NCI-H2196 (cell line): ENCODE data around the gene UBR1.
"Not testable (repeated sequence)": the region's sequence is repeated elsewhere in the genome, so short reads cannot be mapped to it uniquely, and the experiment has no call there.

ENCODE experiments used
- DNase-seq: peaks from one replicate; lab custom pipeline; 2025; ENCODE audit not compliant: unreplicated experiment; lab: John Stamatoyannopoulos, UW

The UBR1 gene

DNA sequence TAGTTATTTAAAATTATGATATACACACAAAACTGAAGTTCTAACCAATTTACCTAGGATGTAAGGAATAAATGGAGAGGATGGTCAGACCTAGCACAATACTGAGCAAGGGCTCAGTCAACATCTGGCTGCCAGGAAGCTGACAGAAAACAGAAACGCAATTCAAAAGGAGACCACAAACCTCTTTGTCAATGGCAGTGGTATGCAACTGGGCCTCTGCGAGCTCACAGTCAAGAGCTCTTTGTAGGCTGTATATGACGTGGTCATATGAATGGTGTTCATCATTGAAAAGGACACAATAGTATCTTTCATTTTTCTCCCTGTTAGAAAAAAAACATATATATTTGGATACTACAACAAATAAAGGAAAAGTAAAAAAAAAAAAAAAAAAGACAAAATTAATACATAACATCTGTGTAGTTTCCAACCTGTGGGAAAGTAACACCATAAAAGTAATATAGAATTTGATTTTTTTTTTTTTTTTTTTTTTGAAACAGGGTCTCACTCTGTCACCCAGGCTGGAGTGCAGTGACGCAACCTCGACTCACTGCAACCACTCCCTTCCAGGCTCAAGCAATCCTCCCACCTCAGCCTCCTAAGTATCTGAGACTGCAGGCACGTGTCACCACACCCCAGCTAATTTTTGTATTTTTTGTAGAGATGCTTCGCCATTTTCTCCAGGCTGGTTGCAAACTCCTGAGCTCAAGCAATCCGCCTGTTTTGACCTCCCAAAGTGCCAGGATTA lies 37.9 kb downstream of the UBR1 start:
- DNase-seq: no peak

DNA sequence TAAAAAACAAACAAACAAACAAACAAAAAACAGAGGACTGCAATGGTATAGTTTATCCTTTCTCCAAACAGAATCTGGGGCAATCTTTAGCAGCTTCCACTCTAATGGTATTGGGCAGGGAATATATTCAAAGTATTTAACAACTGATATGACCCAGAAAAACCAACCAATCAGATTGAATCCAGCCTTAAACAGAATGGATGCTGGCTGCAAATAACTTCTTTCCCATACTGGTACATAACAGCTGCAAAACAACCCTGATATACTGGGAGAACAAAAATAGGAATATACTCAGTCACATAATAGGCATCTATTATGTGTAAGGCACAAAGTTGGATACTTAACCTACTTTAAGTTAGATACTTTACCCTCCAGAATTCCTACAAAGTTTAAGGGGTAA lies 49.1 kb downstream of the UBR1 start:
- DNase-seq: no peak

DNA sequence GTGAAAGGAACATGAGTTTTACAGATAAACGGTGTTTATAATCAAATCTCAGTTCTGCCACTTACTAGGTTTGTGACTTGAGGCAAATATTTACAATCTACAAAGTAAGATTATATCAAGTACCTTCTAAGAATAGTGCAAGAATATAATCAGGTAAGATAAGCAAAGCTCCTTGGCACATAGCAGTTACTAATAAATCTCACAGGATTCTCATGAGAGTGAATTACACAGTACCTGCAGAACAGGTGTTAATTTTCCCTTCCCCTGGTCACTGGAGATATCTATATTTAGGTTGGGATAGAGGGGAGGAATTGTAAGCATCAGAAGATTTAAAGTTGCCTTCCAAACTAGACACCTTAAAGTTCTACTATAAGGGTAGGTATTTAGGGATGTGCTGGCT lies 53.0 kb downstream of the UBR1 start:
- DNase-seq: no peak

DNA sequence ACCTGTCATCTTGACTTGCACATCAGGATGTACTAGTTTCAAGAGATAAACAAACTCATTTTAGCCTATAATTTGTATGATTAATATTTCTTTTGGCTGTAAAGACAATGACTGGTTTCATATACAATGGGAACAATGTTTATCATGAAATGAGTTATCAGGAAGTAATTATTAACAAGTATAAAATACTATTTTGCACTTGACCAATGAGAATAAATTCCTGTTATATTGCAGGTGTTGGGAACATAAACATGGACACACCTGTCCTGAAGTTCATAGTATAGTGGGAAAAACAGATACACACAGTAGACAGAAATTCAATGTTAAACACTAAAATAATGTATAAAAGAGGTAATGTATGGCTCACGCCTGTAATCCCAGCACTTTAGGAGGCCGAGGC lies 56.9 kb downstream of the UBR1 start:
- no peak for DNase-seq

DNA sequence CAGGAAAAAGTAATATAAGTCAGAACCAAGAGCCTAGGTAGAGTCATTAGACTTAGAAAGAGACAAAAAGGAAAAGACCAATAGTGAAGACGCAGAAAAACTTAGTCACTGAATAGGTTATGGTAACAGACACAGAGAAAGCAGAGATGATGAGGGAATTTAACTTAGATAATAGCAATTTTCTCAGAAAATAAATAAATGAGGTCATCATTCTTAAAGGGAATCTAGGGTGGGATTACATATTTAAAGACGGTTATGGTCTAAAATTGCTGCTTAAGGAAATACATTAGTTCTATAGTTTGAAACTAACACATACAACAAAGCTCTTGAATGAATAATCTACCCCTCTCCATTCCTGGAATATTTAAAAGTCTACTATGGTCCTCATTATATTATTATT lies 59.4 kb downstream of the UBR1 start:
- DNase-seq: no peak

DNA sequence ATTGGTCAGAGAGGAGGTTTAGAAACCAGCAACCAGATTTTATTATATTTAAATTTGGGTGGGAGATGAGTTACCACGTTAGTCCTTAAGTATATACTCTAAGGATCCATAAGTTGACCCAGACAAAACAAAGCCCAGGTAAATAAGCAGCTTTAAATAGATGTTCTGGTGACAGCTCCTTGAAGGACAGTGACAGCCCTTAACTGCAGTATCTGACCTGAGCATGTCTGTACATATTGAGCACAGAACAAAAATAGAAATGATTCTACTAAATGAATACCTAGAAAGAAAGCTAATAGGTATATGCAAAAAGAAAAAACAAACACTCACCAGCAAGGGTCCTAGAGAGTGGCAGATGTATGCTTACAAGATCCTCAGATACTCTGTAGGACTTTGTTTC lies 63.0 kb downstream of the UBR1 start:
- no peak for DNase-seq

DNA sequence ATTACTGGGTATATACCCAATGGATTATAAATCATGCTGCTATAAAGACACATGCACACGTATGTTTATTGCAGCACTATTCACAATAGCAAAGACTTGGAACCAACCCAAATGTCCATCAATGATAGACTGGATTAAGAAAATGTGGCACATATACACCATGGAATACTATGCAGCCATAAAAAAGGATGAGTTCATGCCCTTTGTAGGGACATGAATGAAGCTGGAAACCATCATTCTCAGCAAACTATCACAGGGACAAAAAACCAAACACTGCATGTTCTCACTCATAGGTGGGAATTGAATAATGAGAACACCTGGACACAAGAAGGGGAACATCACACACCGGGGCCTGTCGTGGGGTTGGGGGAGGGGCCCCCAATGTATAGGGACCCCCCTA lies 64.8 kb downstream of the UBR1 start:
- not testable (repeated sequence) for DNase-seq

DNA sequence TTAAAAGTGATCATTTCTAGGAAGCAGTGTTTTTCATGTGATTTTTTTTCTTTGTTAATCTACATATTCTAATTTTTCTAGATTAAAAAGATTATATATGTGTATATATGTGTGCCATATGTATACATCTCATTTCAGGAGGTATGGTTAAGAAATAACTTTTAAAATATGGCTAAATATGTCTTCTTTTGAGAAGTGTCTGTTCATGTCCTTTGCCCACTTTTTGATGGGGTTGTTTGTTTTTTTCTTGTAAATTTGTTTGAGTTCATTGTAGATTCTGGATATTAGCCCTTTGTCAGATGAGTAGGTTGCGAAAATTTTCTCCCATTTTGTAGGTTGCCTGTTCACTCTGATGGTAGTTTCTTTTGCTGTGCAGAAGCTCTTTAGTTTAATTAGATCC lies 70.6 kb downstream of the UBR1 start:
- DNase-seq: not testable (repeated sequence)

DNA sequence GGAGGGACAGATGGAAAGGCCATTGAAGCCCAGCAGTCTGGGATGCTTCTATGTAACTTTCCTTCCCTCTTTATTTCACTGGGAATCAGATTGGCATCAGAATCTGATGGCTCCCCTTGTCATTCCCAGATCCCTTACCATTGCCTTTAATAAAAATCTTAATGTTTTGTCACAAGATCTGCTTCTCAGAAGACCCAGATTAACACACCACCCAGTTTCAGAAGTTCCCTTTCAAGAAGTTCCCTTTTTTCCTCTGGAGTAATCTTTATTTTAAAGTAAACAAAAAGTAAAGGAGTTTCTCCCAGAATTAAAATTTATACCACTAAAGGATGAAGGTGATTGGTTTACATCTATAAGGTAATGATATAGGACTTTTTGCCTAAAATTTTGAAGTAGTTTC lies 76.4 kb downstream of the UBR1 start:
- DNase-seq: no peak

DNA sequence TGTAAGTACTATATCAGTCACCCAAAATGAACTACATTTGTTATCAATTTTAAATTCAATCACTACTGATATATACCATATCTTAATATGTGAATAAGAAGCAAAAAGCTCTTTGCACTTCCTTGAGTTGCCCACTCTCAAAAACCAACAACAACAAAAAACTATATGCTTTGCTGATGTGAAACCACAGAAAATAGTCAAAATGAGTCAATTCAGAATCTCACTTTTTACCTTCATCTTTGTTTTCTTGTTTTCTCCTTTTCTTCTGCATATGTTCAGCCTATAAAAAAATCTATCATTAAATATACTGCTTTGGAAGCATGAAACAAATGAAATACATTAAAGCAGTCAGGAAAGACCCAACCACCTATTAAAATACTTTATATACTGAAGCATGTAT lies 80.7 kb downstream of the UBR1 start:
- no peak for DNase-seq

DNA sequence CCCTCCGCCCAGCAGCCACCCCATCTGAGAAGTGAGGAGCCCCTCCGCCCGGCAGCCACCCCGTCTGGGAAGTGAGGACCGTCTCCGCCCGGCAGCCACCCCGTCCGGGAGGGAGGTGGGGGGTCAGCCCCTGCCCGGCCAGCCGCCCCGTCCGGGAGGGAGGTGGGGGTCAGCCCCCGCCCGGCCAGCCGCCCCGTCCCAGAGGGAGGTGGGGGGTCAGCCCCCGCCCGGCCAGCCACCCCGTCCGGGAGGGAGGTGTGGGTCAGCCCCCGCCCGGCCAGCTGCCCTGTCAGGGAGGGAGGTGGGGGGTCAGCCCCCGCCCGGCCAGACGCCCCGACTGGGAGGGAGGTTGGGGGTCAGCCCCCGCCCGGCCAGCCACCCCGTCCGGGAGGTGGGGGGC lies 91.2 kb downstream of the UBR1 start:
- DNase-seq: not testable (repeated sequence)

DNA sequence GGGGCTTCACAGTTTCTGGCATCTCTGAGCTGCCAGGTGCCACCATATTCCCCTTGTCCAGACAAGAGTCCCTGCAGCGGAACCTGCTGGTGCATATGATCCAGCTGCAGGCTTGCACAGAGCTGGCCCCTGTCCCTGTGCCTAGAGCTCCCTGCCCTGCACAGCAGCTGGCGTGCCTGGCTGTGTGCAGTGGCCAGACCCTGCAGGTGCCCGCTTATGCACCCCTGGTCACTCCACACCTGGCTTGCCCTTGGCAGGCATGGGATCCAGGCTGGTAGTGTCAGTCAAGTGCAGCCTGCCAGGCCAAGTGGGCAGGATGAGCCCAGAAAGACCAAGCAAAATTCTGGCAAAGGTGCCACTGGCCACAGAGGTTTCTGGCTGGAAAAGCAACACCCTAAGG lies 96.6 kb downstream of the UBR1 start:
- no peak for DNase-seq

DNA sequence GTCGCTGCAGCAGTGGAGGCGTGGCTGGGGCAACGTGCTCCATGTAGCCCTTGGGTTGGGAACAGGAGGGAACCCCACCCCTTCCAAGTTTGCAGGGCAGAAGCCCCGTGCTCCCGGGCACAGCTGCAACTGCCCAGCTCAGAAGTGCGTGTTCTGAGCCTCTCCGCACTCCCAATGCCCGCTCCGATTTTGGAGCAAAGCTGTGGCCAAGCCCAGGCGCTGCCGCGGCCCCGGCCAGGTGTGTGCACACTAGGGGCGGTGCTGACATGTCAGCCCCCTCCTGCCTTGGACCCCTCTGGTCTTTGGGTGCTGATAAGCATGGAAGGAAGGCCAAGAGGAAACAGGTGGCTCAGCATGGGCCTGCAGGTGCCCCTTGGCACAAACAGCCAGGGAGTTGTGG lies 97.7 kb downstream of the UBR1 start:
- DNase-seq: no peak

DNA sequence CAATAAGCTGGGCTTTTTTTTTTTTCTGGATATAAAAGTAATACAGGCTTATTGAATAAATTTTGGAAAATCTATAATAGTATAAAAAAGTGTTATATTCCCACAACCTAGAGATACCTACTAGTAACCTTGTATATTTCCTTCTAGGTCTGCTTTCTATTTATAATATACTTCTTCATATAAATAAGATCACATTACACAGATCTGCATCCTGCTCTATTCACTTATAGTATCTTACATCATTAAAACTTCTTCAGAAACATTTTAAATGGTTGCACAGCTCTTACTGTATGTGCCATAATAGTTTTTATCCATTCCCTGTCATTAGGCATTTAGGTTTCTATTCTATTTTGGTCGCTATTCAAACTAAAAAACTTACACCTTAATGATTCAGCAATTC lies 98.3 kb downstream of the UBR1 start:
- DNase-seq: no peak

DNA sequence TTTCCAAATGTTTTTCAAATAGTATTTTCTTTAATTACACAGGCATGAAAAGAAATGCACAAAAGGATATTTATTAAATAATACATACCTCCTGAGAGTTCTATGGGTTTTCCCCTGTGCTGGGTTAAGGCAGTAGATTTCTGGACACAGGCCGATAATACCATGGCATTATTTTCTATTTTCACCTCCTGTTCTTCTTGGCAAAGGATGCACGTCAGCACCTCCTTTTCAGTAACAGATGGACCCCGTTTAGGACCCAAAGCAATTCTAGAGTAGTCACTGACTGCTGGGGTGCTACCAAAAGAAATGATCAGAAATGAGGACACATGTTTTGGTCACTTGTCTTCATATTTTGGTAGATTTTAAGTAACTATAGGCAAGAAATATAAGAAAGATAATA lies 98.8 kb downstream of the UBR1 start:
- DNase-seq: no peak

DNA sequence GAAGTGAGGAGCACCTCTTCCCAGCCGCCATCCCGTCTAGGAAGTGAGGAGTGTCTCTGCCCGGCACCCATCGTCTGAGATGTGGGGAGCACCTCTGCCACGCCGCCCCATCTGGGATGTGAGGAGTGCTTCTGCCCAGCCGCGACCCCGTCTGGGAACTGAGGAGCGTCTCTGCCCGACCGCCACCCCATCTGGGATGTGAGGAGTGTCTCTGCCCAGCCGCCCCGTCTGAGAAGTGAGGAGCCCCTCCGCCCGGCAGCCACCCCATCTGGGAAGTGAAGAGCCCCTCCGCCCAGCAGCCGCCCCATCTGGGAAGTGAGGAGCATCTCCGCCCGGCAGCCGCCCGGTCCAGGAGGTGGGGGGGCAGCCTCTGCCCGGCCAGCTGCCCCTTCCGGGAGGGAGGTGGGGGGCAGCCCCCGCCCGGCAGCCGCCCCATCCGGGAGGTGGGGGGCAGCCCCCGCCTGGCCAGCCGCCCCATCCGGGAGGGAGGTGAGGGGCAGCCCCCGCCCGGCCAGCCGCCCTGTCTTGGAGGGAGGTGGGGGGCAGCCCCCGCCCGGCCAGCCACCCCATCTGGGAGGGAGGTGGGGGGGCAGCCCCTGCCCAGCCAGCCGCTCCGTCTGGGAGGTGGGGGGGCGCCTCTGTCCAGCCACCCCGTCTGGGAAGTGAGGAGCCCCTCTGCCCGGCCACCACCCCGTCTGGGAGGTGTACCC lies 100.8 kb downstream of the UBR1 start:
- not testable (repeated sequence) for DNase-seq

DNA sequence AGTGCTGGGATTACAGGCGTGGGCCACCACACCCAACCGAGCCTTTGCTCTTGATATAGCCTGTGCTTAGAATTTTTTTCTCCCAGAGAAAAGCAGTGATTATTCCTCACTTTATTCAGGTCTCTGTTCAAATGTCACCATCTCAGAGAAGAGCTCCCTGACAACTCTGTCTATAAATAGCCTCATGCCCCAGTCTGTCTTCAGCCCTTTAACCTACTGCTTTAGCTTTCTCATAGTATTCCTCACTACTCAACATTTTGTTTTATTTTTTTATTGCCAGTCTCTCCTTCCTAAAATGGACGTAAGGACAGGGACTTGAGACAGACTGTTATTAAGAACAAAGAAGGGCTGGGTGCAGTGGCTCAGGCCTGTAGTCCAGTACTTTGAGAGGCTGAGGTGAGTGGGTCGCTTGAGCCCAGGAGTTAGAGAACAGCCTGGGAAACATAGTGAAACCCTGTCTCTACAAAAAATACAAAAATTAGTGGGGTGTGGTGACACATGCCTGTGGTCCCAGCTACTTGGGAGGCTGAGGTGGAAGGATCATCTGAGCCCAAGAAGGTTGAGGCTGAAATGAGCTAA lies 106.5 kb downstream of the UBR1 start:
- DNase-seq: no peak

DNA sequence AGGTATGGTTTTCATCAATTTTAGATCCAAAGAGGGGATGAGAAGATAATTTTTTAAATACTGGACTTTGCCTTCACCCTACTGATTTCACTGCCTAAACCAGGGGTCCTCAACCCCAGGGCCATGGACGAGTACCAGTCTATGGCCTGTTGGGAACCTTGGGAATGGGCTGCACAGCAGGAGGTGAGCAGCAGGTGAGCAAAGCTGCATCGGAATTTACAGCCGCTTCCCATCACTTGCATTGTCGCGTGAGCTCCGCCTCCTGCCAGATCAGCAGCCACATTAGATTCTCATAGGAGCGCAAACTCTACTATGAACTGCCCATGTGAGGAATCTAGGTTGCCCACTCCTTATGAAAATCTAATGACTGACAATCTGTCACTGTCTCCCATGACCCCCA lies 109.0 kb downstream of the UBR1 start:
- no peak for DNase-seq

DNA sequence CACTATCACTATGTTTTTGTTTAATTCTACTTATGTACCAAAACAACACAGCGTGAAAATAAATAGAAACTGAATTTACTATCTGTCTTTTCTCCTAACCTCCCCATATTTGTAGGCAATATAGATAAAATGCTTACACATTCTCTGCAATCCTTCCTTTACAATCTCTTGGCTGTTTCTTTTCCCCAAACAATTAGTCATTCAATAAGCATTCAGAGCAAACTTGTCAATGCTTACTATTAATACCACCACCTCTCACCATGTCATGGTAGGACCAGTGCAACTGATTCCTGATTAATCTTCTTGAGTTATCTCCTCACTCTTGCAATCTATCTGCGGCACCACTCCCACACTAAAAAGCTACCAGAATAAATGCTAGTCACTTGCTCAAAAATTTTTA lies 111.3 kb downstream of the UBR1 start:
- DNase-seq: no peak

DNA sequence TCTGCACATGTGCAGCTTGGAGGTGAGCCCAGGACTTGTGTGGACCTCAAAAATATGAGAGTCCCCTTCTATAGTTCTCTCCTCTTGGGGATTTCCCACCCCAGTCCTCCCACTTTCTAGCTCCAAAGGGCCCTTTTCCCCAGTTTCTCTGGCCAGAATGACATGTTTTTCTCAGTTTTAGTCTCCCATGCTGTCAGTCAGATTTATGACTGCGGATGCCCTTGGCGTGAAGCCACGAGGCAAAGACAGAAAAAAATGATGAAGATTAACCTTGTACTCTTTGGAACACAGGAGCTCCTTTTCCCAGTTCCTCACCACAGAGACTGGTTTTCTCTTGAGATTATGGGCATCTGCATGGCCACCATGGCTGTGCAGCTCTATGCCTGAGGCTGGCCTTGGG lies 113.2 kb downstream of the UBR1 start:
- no peak for DNase-seq

DNA sequence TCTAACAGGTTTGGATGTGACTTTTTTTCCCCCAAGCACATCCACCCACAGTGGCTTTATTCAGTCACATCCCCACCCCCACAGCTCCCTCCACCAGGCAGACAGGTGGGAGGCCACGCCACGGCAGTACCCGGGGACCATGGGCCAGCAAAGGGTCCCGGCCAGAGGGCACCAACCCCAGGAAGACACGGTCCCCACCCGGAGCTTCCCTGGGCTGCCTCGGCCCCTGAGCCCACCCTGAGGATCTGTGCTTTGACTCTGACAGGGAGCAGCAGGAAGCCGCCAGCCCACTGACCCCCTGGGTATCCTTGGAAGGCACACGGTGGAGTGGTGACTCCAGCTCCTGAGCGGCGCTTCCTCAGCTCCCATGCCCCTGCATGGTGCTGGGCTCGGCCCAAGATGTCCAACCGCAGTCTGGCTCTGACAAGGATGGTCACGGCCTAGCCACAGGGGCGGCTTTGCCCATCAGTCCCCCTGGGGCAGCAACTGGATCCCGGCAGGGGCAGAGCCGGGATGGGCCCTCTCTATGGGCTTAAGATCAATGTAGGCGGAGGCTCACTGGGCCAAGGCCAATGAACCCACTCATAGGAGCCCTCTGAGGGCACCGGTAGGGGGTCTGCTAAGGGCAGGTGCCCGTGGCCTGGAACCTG lies 119.0 kb downstream of the UBR1 start:
- DNase-seq: no peak

DNA sequence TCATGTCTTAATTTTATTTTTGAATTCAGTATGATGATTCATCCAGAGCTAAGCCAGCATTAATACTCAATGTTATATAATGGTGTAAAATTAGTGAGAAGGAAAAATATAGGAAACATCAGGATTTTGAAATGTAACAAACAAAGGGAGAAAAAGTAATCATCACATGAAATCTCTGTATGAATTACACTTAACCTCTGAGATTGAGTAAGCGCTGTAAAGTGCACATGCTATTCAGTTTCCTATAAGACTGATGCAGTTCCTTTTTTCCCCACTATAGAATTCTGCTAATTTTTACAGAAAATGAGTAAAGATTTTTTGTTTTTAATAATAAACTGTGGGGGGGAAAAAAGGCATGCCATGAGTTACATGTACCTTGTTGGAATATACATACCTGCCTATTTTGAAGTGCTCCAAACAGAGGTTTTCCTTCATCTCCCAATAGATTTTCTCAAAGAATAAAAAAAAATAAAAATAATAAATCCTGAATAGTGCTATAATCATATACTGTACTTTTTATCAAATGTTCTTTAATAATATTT lies 121.3 kb downstream of the UBR1 start:
- DNase-seq: no peak
